Embryonic facial prominence (tissue), 1 donor: ENCODE measurements around the gene FMR1NB.

Experiments
- DNase-seq: peaks from one replicate; pipeline ENCODE4 v3.0.0-alpha.2; 2016; ENCODE audit errors: extremely low spot score

Gene FMR1NB, protein sequence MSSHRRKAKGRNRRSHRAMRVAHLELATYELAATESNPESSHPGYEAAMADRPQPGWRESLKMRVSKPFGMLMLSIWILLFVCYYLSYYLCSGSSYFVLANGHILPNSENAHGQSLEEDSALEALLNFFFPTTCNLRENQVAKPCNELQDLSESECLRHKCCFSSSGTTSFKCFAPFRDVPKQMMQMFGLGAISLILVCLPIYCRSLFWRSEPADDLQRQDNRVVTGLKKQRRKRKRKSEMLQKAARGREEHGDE

DNA sequence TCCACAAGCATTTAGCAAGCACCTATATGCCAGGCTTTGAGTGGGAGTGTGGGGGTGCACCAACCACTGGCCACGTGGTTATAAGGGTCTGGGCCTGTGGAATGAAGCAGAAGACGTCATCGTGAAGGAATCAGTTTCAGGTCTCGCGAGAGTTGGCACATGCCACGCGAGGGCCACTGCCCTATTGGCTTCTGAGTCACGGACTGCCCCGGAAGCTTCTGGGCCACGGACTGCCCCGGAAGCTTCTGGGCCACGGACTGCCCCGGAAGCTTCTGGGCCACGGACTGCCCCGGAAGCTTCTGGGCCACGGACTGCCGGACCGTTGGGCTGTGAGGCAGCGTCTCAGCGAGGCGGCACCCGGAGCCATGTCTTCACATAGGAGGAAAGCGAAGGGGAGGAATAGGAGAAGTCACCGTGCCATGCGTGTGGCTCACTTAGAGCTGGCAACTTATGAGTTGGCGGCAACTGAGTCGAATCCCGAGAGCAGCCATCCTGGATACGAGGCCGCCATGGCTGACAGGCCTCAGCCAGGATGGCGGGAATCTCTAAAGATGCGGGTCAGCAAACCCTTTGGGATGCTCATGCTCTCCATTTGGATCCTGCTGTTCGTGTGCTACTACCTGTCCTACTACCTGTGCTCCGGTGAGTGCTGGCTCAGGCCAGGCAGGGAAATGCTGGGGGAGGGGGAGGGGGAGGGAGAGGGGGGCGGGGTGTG is at the start of gene FMR1NB:
Gene FMR1NB, plus strand, starts transcription at position 300 of the 715 bp plus-strand sequence. Its CDS starts 66 bp downstream, at position 366.
- no peak for DNase-seq

DNA sequence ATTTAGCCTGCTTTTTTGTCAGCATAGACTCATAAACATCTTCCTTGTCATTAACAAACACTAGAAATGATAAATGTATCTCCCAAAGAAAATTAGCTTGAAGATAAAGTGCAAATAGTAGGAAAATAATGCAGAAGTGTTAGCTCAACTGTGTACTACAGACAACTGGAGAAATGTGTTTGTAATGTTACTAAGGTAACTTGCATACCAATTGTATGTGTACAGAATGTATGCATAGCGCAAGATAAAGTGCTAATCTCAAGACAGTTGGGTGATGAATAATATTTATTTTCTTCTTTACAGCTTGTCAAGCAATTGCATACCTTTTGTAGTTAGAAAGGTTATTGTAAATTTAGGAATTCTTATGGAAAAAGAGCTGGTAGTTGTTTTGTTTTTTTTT is 47.3 kb upstream of the FMR1NB start:
- DNase-seq = no peak

DNA sequence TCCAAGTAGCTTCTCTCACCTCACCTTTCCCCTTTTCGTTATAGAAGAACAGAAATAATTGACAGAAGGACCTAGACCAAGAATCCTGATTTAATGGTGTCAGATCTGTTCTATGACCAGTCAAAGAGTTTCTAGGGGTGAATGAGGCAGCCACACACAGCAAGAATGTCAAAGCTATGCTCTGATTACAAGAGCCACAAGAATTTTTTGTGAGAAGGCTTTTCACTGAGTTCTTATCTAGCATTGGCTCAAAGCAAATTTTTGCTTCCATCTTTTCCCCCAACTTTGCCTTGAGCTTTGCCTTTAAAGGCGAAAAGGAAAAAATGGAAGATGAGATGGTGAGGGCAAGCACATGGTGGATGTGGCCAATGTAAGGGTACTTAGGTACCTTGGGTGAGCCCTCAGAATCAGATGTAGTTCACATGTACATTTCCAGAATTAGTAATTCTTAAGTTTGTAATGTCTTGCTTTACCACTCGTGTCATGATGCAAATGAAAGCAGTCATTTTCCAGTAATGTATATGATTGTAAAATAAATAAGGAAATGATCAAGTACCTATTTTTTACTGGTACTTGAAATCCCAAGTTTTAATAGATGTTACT is 45.9 kb upstream of the FMR1NB start:
- DNase-seq = no peak

DNA sequence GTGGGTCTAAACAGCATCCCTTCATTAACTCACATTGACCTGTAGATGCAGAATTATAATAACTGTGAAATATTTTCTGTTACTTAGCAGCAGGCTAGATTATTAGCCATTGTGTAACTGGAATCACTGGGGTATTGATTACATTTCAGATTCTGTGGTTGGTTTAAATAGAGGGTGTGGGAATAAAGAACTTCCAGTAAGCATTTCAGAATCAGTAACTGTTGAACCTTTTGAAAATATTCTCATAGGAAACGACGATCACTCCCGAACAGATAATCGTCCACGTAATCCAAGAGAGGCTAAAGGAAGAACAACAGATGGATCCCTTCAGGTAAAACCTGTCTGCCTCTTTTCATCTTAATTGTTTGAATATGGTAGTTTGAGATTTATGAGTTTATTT is 35.9 kb upstream of the FMR1NB start:
- no peak for DNase-seq

DNA sequence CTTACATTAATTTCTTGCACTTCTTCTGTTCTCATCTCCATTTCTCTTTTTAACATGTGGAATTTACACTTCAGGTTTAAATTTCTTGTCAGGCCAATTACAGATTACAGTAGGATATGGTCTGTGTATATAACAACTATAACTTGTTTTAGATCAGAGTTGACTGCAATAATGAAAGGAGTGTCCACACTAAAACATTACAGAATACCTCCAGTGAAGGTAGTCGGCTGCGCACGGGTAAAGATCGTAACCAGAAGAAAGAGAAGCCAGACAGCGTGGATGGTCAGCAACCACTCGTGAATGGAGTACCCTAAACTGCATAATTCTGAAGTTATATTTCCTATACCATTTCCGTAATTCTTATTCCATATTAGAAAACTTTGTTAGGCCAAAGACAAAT is 32.6 kb upstream of the FMR1NB start:
- no peak for DNase-seq

DNA sequence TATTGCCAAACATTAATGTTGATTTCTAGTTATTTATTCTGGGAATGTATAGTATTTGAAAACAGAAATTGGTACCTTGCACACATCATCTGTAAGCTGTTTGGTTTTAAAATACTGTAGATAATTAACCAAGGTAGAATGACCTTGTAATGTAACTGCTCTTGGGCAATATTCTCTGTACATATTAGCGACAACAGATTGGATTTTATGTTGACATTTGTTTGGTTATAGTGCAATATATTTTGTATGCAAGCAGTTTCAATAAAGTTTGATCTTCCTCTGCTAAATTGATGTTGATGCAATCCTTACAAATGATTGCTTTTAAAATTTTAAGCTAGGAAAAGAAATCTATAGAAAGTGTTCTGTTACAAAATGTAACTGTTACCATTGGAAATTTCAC is 30.8 kb upstream of the FMR1NB start:
- DNase-seq = no peak

DNA sequence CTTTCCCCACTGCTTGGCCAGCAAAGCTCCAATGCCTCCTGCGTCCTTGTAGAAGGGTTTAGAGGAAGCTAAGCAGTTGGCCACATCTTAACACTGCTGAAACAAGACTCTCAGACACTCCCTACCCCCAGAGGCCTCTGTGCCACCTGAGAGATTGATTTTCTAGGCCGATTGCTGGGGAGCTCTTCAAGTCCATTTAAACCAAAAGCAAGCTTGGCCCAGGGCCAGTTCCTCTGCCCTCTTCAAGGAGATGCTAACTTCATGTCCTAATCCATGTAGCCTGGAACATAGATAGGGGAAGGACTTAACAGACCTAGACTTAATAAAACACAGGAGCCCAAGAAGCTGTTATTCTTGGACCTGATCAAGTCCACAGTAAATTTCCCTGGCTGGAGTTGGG is 27.2 kb upstream of the FMR1NB start:
- DNase-seq = no peak

DNA sequence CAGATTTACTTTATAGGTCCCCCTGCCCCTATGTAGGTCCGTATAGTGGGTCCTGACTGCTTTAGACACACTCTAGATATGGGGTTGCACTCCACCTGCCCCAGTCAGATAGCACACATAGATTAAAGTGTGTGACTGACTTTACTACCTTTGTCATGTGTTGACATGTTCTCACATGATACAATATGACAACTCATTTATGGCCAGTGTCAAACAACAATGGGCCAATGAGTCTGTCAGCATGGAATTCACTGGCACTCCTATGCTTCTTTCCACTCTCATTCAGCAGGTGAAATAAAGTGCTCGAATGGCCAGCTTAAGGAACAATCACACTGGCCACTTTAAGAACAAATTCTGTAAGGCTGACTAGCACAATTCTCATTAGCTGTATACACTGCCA is 23.8 kb upstream of the FMR1NB start:
- no peak for DNase-seq

DNA sequence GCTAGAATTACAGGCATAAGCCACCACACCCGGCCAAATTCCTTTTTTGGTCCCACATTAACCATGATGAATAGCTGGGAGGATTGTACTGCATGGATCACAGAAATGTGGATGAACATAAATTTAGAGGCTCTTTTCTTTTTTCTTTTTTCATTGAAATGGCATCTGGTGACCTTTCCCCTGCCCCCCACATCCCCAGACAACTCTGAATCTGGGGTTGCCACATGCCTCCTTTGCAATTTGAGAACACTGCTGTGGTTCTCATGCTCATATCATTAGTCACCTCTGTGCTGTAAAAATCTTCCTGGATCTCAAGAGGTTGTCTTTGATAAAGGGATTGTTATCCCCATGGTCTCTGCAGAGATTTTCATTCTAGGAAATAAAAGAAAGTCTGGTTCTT is 22.8 kb upstream of the FMR1NB start:
- DNase-seq = no peak

DNA sequence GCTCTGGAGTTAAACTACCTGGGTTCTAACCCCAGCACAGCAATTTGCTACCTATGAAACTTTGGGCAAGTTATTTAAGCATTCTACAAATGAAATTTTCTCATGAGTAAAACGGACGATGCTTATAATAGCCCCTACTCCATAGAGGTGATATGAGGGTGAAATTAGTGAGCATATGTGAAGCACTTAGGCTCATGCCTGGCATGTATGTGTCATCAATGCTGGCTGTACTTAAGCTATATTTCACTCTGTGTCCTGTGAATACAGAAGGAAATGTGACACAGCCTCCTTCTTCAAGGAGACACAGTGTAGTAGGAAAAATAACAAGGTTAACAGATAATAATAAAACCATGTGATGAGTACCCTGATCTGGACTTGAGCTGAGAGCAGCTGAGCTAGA is 20.4 kb upstream of the FMR1NB start:
- no peak for DNase-seq

DNA sequence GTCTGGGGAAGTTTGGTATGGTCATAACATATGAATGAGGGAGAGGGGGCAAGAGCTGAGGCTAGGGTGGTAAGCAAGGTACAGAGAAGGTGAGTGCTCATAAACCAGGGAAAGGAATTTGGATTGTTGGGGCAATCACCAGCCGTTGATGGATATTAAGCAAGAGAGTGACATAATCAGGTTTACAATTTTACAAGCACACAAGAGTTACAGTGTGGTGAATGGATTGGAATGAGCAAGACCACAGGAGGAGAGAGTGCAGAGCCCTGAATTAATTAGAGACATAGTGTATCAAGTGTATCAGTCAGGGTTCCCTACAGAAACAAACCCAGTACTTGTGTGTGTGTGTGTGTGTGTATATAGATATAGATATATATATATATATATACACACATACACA is 18.7 kb upstream of the FMR1NB start:
- no peak for DNase-seq

DNA sequence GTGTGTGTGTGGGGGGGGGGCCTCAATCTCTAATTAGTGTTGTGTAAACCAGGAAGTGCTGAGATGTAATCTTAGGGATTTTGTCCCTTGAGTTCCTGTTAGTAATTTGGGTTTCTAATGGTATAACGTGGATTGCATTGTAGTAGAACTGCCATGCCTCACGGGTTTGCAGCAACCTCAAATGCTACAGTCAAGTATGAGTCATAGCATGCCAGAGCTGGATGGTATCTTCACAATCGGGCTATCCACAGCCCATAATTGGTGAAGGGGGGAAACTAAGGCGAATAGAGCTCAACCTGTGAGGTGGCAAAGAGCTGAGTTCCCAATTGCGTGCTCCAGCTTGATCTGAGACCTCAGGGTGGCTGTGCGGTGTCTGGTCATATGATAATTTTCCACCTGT is 2.2 kb upstream of the FMR1NB start:
- no peak for DNase-seq

DNA sequence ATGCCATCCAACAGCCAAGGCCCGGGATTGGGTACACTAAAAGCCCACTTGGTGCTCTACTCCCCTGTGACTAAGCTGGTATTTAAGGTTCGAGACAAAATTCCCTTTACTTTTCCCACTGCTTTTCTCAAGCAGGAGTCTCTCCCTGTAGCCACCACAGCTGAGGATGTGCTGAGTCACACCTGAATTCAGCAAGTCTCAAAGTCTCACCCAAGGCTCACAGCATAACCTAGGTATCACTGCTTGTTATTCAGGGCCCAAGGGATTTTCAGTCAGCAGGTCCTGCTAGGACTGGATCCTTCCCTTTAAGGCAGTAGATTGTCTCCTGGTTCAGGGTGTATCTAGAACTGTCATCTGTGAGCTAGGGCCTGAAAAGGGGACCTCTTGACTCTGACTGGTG is 39.2 kb downstream of the FMR1NB start:
- no peak for DNase-seq

DNA sequence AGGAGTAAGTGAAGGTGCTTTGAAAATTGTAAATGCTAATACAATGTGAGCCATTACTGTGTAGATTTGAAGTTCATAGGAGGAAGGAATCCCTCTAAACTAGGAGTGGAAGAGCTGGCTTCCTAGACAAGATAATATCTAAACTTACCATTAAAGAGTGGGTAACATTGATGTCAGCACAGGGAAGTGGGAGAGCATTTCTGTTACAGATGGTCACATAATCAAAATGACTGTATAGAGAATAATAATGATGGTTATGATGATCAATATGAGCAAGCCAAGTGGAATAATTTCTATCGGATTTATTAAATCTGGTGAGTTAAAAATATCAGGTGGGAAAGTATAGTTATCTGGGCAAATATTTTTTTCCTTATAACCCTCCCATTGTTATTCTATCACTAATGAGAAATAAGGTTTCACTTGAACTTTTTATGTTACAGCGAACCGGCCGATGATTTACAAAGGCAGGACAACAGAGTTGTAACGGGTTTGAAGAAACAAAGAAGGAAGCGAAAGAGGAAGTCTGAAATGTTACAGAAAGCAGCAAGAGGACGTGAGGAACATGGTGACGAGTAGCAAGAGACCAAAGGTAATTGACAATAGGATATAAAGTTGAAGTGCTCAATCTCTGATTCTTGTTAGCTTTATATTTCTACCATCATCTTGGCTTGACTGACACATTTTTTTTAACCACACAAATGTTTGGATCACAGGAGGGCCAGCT is 43.5 kb downstream of the FMR1NB start:
- no peak for DNase-seq

DNA sequence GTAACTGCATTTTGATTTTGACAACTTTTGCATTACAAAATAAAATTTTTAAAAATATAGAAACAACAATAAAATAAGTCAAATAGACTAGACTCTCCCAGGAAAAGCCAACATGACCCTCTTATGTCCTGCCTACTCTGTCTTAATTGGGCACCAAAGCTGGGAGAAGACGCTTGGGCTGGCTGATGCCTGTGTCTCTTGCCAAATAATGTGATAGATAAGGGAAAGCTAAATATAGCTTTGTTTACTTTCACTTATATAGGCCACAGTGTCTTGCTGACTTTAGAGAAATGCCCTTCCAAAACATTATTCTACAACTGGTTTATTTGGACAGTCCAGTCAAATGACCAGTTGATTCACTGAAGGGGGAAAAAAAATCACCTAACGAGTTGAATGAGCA is 54.2 kb downstream of the FMR1NB start:
- no peak for DNase-seq

DNA sequence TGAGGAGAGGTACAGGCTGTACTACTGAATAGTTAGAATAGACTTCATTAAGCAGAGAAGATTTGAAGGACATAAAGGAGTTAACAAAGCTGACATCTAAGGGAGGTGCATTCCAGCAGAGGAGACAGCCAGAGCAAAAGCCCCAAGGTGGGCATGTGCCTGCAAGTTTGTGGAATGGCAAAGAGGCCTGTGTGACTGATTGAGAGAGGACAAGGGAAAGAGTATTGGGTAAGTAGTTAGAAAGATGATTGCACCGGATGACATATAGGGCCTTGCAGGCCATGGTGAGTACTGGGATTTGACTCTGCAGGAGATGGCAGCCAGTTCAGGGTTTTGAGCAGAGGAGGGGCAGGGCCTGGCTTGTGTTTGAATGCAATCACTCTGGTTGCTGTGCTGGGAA is 55.9 kb downstream of the FMR1NB start:
- DNase-seq = no peak

DNA sequence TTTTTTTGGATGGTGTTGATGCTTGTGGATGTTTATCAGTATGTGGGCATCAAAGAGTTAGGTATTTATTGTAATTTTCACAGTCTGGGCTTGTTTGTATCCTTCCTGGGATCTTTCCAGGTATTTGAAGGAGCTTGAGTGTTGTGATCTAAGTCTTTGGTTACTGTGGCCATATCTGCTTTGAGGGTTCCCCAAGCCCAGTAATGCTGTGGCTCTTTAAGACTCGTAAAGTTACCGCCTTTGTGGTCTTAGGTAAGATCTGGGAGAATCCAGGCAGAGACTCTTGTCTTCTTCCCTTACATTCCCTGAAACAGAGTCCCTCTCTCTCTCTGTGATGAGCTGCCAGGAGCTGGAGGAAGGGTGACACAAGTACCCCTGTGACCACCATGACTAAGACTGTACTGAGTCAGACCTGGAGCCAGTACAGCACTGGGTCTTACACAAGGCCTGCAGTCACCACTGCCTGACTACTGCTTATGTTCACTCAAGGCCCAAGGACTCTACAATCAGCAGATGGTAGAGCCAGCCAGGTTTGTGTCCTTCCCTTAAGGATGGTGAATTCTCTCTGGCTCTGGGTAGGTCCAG is 62.2 kb downstream of the FMR1NB start:
- no peak for DNase-seq

DNA sequence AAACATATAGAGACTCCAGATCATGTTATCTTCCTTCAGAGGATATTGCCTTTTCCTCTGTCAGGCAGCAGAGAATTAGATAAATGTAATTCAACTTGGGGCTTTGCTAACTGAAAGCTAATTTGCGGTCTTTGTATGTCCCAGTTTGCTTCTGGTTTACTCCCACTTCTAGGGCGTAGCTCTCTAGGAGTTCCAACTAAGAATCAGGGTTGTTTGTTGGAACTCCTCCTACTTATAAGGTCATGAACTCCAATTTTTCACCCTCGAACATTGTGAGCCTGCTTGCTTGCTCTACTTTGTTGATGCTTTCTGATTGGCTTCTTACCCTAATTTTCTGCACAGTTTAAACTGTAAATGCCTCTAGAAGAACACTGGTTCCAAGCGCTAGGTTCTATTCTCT is 66.1 kb downstream of the FMR1NB start:
- DNase-seq = no peak

DNA sequence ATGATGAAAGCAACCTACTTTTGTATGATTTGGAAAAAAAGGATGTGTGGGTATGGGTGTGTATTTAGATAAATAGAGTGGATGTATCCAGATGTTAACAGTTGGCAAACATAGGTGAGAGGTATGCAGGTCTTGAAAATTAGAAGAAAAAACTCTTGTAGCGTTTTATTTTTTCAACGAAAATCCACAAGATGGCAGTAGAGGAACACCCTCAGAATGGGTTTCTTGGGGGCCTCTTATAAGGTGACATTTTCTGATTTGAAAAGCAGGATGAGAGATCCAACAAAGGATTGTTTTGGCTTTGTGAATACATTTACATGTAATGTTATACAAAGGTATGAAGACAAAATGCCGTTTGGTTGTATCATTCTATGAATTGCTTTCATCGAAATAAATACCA is 68.3 kb downstream of the FMR1NB start:
- DNase-seq = no peak

DNA sequence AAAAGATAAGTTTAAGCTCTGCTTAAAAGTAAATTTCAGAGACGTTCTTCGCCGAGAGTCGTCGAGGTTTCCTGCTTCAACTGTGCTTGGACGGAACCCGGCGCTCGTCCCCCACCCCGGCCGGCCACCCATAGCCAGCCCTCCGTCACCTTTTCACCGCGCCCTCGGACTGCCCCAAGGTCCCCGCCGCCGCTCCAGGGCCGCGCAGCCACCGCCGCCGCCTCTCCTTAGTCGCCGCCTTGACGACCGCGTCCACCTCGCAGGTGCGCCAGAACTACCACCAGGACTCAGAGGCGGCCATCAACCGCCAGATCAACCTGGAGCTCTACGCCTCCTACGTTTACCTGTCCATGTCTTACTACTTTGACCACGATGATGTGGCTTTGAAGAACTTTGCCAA is 70.8 kb downstream of the FMR1NB start:
- no peak for DNase-seq

DNA sequence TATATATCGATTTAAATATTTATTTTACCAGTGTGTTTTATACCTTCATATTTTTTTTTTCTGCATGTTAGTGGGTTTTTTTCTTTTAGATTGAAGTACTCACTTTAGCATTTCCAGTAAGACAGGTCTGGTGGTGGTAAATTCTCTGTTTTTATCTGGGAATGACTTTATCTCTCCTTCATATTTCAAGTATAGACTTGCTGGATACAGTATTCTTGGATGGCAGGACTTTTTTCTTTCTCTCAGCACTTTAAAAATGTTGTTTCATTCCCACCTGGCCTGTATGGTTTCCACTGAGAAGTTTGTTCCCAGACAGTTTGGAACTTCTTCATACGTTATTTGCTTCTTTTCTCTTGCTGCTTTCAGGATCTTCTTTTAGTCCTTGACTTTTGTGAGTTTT is 86.1 kb downstream of the FMR1NB start:
- no peak for DNase-seq

DNA sequence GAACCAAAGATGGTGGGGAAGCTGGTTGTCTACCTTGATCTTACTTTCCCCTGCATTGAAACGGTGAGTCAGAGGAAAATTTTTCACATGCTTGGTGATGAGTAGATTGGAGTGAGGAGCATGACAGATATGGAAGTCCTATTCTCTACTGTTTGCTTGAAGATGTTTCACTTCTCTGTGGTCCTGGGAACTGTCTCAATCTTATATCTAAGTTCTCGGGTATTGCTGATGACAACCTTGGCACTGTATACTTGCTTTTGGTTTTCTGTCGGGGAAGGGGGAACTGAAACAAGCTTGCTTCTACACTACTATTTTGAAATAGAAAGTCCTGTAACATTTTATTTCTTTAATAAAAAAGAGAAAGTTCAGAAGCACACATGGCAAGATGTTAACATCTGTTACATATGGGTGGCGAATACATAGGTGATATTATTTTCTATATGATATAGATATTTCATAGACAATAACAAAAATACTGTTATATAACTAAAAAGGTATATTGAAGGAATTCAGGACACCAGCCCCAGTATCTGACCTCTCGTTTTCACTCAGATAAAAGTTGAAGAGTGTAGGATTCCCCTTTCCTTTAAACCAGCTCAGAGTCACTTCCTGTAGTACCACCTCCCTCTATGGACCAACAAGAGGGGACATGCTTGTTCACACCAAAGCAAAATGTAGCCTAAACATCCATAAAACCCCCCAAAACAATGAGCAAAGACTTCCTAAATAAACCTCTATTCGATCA is 88.8 kb downstream of the FMR1NB start:
- DNase-seq = no peak
